Left forelimb (tissue), 1 donor: Measurements from ENCODE around the gene DNAL1.

ENCODE experiments used
- DNase-seq: peaks from one replicate; pipeline ENCODE4 v3.0.0-alpha.2; 2018; ENCODE audit warnings: low spot score

Gene DNAL1

DNA sequence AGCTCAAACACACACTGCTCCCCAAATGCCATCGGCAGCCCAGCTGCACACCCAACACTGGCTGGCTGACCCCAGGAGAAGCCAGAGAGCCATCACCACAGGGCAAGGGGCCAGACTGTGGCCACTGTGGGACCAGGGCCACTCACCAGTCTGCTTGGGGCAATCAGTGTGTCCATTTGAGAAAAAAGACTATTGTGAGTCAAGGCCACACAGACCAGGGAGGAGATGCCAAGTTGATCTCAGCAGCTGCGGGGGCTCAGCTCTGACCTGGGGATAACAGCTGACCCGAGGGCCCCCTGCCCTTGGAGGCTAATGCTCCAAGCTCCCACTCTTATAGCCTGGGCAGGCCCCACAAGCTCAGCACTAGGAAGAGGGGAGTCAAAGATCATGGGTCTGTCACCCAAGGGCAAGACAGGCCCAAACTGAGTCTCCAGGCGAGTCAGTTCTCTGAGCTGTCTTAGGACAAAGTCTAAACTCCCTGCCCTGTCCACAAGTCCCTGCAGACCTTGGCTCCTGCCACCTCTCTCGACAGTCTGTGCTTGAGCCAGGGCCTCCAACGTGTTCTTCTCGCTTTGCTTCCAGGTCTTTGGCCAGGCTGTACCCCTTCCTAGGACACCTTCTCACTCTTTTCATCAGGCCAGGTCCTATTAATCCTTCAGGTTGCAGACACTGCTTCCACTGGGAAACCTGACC is 99.5 kb downstream of the DNAL1 start:
- DNase-seq = no peak

DNA sequence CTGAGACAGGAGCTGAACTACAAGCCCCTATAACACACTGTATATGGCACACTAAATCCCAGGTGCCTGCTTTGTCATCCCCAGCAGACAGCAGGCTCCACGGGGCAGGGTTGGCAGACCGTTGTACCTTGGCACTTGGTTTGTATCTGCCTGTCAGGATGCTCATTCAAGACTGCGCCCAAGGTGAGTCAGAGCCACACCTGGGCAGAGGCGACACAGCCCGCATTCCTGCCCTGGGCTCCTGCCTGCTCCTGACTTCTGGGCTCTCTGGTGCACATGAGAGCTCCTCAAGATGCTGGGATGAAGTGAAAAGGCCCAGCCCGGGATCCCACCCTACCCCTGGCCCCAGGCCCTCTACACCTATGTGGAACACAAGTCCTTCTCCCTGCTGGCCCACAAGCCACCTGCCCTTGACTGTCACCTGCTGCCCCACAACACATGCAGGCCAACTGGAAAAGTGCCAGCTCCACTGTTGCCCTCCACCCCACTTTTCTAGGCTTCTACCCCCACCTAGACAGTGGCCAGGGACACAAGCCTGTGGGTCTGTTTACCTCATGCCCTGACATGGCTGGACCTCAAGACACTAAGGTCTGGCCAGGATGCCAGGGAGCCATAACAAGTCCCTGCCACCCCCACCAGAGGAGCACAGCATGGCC is 100.2 kb downstream of the DNAL1 start:
- DNase-seq = no peak

DNA sequence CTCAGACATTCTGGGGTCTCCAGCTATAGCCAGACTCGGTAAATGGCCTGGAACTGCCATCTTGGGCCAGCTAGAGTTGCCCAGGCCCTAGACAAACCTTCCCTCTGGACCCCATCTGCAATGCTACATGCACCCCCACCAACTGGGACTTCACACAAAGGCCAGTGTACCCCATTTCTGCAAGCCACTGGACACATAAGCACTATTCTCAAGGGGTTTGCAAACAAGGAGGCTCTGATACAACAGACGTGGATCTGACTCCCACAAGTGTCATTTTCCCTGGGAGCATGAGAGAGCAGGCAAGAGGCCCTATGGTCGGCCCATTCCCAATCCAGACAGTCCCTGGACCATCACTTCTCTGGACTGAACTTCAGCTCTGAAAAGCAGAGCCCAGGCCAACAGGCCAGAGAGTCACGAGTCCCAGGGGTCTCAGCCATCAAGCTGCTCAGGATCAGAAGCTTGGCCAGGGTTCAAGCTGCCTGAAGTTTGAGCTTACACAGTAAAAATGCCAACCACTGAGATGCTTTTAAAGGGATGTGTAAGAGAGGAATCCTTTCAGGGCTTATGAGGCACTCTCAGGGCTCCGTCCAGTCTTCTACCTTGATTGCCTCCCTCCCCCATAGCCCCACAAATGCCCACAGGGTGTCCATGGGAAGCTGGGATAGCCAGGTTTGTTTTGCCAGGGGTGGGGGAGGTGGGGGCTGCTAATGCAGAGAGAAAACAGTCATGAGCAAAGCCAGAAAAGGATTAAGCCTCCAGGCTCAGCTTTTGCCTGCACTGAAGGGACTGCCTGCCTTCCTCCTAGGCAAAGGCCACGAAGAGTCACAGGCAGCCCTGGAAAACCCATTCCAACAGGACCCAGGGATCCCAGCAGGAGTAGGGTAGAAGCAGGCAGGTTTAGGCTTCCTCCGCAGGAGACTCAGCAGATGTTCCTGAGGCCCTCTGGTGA is 101.1 kb downstream of the DNAL1 start:
- DNase-seq = no peak

DNA sequence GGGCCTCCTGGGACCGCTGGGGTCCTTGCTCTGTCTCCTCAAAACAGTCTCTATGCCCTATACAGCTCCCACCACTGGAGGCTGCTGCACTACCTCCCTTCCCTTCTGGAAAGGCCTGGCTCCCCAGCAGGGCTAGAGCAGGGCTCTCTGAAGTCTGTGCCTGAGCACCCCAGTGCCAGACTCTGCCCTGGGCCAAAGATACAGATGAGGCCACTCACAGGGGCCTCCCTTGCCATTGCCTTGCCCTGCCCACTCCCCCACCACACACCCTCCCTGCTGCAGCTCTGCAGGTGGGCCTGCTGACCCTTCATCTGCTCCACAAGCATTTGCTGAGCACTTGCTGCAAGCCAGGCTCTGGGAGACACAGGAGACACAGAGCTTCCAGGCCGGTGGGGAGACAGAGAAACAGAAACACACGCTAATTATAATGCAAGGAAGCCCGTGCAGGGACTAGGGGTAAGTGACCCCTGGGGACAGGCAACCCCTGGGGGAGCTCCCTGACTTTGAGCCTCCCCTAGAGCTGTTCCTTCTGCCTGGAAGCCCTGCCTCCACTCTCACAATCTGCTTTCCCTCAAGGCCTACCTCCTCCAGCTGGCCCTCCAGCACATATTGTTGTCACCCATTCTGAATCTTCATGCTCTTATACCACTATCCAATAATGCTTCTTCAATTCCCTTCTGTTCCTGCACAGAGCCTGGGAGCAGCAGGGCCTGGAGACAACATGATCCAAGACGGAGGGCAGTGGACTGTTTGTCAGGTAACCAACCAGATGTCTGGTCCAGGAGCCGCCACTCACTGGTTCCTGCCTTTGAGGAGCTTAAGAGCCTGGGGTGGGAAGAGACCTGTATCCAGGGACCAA is 102.0 kb downstream of the DNAL1 start:
- no peak for DNase-seq

DNA sequence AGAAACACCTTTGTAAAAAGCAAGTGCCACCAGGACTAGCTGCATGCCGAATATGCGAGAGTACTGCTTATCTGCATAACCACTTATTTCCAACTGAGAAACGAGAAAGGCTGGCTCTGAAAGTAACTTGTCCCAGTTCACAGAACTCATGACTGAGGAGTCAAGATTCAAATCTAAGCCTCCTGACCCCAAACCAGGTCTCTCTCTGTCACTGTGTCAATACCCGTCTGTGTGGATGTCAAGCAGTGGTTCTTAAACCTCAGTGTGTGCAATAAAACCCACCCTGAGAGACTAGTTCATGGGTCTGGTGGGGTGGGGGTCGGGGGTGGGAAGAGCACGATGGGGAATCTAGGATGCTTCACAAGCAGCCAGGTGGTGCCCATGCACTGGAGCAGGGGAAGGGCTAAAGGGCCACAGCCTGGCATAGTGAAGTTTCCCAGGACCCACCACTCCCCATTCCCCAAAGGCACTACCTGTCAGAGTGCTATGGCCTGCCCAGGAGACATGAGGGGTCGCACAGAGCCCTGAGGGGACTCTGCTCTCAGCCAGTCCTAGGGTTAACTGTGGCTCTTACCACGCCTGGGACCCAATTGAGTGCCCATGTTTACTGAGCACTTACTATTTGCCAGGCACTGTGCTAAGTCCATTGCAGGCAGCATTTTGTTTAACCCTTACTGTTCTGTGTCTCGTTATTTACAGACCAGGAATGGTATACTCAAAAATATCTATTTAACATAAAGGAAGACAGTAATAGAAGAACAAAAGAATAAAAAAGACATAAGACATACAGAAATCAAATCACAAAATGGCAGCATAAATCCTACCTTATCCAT is 102.8 kb downstream of the DNAL1 start:
- no peak for DNase-seq

DNA sequence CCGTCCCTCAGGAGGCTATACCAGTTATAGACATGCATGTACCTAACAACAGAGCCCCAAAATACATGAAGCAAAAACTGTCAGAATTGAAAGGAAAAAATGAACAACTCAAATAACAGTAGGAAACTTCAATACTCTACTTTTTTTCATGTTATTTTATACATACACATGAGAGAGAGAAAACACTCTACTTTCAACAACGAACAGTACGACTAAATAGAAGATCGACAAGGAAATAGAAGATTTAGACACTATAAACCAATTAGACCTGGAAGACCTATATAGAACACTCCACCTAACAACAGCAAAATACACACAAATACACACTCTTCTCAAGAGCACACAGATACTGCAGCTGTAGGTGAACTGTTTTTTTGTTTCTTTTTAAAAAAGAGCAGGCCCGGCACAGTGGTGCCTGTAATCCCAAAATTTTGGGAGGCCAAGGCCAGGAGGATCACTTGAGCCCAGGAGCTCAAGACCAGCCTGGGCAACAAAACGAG is 104.1 kb downstream of the DNAL1 start:
- DNase-seq = no peak

DNA sequence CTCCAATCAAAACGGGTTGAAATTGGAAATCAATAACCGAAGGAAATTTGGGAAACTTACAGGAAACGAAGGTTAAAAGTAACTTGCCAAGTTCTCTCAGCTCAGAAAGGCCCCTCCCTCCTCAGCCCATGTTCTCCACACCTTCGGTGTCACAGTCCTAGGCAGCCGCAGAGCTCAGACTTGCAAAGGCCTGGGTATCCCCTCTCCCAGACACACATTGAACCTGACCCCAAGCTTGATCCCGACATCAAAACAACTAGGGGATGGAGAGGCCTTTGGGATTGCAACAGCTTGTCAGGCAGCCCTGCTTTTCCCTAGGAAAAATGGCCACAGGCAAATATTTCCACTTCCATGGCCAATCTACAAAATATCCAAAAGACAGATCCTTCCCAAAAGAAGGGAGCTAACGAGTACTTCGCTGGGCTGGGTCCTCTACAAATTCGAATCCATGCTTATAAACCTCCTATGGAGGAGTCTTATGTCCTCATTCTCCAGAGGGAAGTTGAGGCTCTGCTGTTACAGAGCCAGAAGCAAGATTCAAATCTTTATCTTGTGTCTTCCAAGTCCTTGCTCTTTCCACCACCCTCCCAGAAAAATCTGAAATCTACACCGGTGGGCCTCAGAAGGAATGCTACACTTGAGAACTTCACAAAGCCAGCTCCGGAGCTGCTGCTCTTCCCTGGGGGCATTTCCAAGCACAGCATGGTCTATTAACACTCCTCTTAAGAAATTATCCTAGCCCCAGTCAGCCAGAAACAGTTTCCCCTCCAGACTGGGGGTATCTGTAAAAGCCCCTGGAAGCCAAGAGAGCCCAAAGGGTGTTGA is 105.1 kb downstream of the DNAL1 start:
- DNase-seq = no peak

DNA sequence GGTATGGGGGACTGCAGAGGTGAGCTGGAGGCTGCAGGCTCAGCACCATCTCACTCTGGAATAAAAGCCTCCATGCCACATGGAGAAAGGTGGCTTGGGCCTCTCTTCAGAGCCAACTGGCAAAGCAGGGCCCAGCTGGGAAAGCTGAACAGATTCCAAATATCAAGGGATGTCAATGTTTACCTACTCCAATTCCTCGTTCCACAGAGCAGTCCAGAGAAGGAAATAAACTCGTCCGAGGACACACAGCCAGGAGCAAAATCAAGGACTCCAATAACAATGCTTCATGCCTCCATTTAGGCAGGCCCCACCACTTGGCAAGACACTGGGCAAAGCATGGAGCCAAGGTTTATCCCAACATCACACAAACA is 105.7 kb downstream of the DNAL1 start:
- DNase-seq = no peak

DNA sequence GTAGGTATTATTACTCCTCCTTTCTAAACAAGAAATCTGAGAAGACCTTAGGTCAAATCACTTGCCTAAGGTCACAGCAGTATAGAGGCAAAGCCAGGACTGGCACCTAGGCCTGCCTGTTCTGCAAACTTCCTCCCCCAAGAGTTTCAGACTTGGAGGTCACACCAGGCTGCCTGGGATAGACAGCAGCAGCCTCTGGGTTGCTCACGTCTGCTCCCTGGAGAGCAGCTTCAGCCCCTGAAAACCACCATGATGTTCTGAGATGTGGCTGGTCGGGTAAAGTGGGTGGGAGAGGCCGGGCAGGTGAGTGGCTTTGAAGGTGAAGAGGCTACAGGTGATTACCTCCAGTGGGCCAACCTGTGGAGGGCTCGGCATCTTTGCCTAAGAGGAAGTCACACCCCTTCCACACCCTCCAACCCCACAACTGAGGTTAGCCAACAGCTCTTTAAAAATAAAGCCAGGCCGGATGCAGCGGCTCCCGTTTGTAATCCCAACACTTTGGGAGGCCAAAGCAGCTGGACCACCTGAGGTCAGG is 106.4 kb downstream of the DNAL1 start:
- DNase-seq = no peak

DNA sequence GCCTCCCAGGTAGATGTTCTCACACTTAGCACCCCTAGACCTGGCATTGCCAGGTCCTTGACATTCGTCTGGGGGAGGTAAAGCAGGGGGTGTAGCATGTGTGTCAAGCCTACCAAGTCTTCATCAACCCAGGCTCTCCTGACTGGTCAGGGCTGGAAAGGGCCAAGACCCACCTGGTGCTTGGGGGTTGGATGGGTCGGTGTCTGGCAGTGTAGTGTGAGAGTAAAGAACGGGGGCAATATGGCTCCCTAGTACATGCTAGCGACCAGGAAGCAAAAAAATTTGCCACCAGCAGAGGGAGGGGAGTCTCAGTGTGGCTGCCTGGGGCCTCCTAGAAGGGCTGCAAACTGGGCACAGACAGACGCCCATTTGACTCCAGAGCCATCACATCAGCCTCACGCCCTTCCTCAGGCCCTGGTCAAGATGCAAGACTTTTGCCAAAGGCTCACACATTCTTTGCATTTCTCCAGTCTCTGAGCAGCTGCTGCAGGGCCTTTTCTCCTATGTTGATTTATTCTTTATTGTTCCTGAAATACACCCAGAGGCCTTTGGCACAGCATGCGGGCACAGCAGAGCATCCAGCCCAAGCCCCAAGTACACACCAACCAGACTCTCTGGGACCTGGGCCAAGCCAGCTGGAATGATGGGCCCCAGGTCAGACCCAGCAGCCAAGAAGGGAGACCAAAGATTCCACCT is 107.7 kb downstream of the DNAL1 start:
- no peak for DNase-seq
